ENCODE data around the gene DGKH.

The DGKH gene

DNA sequence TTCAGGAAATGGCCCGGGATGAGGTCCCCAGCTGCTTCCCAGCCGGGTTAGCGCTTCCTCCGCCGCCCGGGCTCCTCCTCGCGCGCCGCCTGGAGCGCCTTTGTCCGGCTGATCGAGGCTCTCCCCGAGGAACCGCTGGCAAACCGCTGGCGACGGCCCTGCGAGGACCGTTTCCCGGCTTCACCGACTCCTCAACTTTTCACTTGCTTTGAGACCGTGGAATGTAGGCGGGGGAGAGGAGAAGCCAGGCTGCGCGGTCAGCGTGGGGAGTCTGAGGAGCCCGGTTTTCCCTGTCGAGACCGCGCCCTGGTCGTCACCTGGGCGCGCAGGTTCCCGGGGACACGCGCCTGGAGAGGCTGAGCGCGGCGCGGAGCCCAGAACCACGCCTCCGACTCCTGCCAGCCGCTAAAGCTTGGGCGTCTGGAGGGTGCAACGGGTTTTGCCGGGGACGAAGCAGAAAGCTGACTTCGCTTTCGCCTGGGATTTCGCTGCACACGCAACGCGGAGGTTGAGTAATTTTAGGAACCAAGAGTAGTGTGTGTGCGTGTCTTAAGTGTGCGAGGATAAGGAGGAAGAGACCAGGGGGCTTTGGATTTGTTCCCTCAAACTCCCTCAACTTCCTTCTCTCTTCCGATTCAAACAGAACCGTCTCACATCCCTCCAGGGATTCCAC is 7.3 kb upstream of the DGKH start:
- Histone ChIP-seq H3K4me3 (ENCODE audit: low read depth in 1 of 2, low read length in 1 of 2) (peak overlapping the region; percentile 62 to 69), H3K27me3 (peaks cover 94% of the 10 kb centered on the region), H3K9me3 (no peaks in the 10 kb centered on the region), H3K4me1 (ENCODE audit: control insufficient read depth in 1 of 2, insufficient read depth in 1 of 2, low read depth in 1 of 2, low read length in 1 of 2) (peaks cover 15 to 18% of the 10 kb centered on the region in 2 experiments), H3K27ac (no peak overlapping the region), H3K36me3 (no peaks in the 10 kb centered on the region)
- TF ChIP-seq, protein P1, sequence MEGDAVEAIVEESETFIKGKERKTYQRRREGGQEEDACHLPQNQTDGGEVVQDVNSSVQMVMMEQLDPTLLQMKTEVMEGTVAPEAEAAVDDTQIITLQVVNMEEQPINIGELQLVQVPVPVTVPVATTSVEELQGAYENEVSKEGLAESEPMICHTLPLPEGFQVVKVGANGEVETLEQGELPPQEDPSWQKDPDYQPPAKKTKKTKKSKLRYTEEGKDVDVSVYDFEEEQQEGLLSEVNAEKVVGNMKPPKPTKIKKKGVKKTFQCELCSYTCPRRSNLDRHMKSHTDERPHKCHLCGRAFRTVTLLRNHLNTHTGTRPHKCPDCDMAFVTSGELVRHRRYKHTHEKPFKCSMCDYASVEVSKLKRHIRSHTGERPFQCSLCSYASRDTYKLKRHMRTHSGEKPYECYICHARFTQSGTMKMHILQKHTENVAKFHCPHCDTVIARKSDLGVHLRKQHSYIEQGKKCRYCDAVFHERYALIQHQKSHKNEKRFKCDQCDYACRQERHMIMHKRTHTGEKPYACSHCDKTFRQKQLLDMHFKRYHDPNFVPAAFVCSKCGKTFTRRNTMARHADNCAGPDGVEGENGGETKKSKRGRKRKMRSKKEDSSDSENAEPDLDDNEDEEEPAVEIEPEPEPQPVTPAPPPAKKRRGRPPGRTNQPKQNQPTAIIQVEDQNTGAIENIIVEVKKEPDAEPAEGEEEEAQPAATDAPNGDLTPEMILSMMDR (IDR thresholded peaks at IDR 0.05): no peak

DNA sequence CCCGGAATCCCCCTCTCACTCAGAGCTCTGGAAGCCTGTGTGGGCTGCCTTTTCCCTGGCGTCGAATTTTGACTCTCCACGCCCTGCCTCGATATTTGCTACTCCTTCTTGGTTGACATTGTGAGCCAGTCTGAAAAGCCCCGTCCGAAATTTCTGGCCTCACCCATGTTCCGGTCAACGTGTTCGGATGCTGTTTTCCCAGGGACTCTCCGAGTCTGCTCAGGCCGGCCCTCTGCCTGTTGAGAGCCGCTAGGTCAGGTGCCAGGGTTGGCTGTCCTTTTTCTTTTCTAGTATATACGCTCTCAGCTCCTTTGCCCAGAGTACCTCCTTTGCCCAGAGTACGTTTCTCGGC is 6.8 kb upstream of the DGKH start:
- TF ChIP-seq, protein P1 (IDR thresholded peaks at IDR 0.05): no peak
- Histone ChIP-seq H3K4me1 (ENCODE audit: control insufficient read depth in 1 of 2, insufficient read depth in 1 of 2, low read depth in 1 of 2, low read length in 1 of 2) (peaks cover 15 to 18% of the 10 kb centered on the region in 2 experiments), H3K27me3 (peaks cover 98% of the 10 kb centered on the region), H3K4me3 (ENCODE audit: low read depth in 1 of 2, low read length in 1 of 2) (peak overlapping the region in 1 of 2 experiments; percentile 69), H3K27ac (no peak overlapping the region), H3K36me3 (no peaks in the 10 kb centered on the region), H3K9me3 (no peaks in the 10 kb centered on the region)

DNA sequence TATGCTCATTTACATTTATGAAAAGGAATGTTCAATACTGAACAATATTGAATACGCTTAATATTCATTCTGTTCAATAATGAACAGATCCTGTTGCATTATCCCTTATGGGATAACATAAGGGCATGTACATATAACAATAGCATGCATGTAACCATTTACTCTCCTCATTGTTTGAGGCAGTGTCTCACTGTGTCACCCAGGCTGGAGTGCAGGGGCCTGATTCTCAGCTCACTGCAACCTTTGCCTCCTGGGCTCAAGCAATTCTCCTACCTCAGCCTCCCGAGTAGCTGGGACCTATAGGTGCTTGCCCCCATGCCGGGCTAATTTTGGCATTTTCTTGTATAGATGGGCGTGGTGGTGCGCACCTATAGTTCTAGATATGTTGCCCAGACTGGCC is 4.8 kb upstream of the DGKH start:
- Histone ChIP-seq H3K36me3 (no peaks in the 10 kb centered on the region), H3K4me1 (ENCODE audit: control insufficient read depth in 1 of 2, insufficient read depth in 1 of 2, low read depth in 1 of 2, low read length in 1 of 2) (peaks cover 26 to 31% of the 10 kb centered on the region in 2 experiments), H3K27ac (no peak overlapping the region), H3K9me3 (no peaks in the 10 kb centered on the region), H3K27me3 (peaks cover 98% of the 10 kb centered on the region), H3K4me3 (ENCODE audit: low read depth in 1 of 2, low read length in 1 of 2) (no peak overlapping the region)
- TF ChIP-seq, protein P1 (IDR thresholded peaks at IDR 0.05): no peak

DNA sequence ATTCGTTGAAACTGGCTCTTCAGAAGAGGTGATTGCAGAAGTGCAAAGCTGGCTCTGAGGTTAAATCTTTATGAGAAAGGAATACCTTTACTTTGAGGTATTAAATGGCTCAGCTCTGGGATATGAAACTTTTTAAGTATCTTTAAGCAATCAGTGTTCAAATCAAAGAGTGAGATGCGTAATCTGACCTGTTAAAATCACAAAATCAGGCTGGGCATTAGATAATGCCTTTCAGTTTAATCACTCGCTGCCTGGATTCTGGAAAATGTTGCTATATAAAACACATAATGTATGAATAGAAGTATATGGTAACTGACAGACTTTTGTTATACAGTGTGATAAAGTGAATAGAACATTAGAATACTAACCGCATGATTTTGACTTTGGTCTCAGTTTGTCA is 2.0 kb upstream of the DGKH start:
- Histone ChIP-seq H3K27ac (no peak overlapping the region), H3K4me3 (ENCODE audit: low read depth in 1 of 2, low read length in 1 of 2) (no peak overlapping the region), H3K36me3 (no peaks in the 10 kb centered on the region), H3K27me3 (peaks cover 99% of the 10 kb centered on the region), H3K4me1 (ENCODE audit: control insufficient read depth in 1 of 2, insufficient read depth in 1 of 2, low read depth in 1 of 2, low read length in 1 of 2) (peaks cover 19 to 24% of the 10 kb centered on the region in 2 experiments), H3K9me3 (no peaks in the 10 kb centered on the region)
- TF ChIP-seq, protein P1 (IDR thresholded peaks at IDR 0.05): no peak

DNA sequence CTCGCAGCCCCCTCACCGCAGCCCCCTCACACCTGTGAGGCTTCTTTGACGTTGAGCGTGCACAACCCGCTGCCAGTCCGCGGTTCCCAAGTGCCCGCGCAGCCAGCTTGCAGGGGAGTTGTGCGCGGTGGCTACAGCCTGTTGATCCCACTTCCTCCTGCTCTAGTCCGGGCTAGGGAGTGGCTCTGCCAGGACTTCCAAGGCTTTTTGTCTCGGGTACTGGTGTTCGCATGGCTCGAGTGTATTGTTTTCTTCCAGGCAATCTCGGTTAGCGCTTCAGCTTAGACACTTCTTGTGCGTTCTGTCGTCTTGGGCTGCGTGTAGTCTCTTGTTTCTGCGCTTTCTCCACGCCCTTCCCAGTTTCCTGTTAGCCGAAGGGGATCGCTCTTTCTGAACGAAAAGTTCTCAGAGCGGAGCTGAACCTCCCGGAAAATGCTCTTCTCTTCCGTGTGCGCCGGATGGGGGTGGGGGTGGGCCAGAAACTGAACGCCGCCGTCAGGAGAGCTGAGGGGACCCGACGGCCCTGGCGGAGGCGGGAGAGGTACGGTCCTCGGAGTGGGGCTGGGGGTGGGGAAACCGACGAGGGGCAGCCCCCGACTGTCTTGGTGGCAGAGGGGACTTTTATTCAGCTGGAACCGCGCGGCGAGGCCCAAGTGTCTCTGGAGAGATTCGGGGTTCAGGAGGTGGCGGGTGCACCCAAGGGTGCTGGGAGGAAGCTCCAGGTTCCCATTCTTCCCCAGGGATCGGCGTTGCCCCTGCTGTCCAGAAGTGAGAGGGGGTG is 697 bp upstream of the DGKH start:
- H3K27me3 ChIP-seq: peaks cover 86% of the 10 kb centered on the region
- TF ChIP-seq, protein P1 (IDR thresholded peaks at IDR 0.05): no peak
- peak overlapping the region; percentile 71 to 75 for H3K4me3 ChIP-seq (ENCODE audit: low read depth in 1 of 2, low read length in 1 of 2)
- H3K27ac ChIP-seq: no peak overlapping the region
- no peaks in the 10 kb centered on the region for H3K9me3 ChIP-seq
- peaks cover 19 to 20% of the 10 kb centered on the region in 2 experiments for H3K4me1 ChIP-seq (ENCODE audit: control insufficient read depth in 1 of 2, insufficient read depth in 1 of 2, low read depth in 1 of 2, low read length in 1 of 2)
- no peaks in the 10 kb centered on the region for H3K36me3 ChIP-seq

Measured in neutrophil (primary cell).